ENCODE results near the gene RASSF5. TPM values are rescaled to one million over a fixed set of nuclear protein-coding genes. Genes with fewer than 3 reads are reported as not detected.

RASSF5 gene
- total and polyA plus RNA-seq, 8 donors, result 6.7 to 22.3 (median 12.5) TPM

DNA sequence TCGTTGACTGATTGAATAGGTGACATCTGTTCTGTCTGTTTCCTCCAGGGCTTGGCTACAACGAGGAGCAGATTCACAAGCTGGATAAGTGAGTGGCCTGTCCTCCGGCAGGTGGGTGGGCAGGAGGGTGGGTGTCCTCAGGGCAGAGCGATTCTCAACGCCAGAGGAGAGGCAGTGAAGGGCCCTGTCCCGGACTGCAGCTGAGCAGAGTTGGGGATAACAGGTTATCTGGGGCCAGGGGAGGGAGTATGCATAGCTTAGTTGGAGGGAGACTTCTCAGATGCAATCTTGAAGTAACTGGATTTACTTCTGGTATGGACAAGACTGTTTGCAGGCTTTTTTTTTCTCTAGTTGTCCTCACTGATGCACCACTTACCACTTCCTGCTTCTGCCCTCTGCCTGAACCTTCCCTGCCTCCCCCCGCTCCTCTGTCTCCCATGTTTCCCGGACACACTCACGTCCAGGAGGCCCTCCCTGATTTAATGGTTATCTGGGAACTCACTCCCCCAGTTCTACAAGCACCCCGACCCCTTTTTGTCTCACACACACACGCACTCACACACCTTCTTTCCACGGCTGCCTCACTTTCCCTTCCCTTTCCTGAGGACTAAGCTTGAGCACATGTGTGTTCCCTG lies 16.4 kb upstream of the RASSF5 start:
- Histone ChIP-seq H3K27ac (no peak overlapping the region), H3K4me3 (no peak overlapping the region), H3K27me3 (no peaks in the 10 kb centered on the region), H3K4me1 (peaks cover 7 to 14% (median 13%) of the 10 kb centered on the region in 3 donors), H3K36me3 (no peaks in the 10 kb centered on the region), H3K9me3 (no peaks in the 10 kb centered on the region)
- 70 to 78% methylated on average over 12 of the region's 12 CpGs for WGBS, 2 donors
- FAIRE-seq, result no peak
- no peak for ATAC-seq
- TF ChIP-seq, protein P1, sequence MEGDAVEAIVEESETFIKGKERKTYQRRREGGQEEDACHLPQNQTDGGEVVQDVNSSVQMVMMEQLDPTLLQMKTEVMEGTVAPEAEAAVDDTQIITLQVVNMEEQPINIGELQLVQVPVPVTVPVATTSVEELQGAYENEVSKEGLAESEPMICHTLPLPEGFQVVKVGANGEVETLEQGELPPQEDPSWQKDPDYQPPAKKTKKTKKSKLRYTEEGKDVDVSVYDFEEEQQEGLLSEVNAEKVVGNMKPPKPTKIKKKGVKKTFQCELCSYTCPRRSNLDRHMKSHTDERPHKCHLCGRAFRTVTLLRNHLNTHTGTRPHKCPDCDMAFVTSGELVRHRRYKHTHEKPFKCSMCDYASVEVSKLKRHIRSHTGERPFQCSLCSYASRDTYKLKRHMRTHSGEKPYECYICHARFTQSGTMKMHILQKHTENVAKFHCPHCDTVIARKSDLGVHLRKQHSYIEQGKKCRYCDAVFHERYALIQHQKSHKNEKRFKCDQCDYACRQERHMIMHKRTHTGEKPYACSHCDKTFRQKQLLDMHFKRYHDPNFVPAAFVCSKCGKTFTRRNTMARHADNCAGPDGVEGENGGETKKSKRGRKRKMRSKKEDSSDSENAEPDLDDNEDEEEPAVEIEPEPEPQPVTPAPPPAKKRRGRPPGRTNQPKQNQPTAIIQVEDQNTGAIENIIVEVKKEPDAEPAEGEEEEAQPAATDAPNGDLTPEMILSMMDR (IDR thresholded peaks at IDR 0.05), result no peak
- intact Hi-C loops (cut with DNase I), result loop anchor here in 1 of 3 donors (5.0 kb wide), 1 partner anchor 91 kb away; no protein-coding TSS in a partner anchor
- no peak for DNase-seq

DNA sequence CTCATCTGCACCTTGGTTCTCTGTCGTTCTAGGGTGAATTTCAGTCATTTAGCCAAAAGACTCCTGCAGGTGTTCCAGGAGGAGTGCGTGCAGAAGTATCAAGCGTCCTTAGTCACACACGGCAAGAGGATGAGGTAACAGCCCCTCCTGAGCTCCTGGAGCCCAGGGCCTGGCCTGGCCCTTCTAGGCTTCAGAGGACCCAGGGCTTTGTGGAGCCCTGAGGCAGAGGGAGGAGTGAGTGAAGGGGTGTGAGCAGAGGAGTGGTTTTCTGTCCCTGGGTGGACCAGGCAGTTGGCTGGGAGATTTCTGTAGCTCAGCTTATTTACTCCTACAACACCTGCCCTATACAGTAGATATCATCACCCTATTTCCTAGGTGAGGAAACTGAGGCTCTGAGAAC lies 15.7 kb upstream of the RASSF5 start:
- H3K9me3 ChIP-seq, result no peaks in the 10 kb centered on the region
- H3K27ac ChIP-seq, result no peak overlapping the region
- no peaks in the 10 kb centered on the region for H3K27me3 ChIP-seq
- no peaks in the 10 kb centered on the region for H3K36me3 ChIP-seq
- intact Hi-C loops (cut with DNase I), result loop anchor here in 1 of 3 donors (5.0 kb wide), 1 partner anchor 91 kb away; no protein-coding TSS in a partner anchor
- DNase-seq (no peak), FAIRE-seq (no peak), ATAC-seq (no peak)
- peaks cover 14 to 21% (median 21%) of the 10 kb centered on the region in 3 donors for H3K4me1 ChIP-seq
- no peak overlapping the region for H3K4me3 ChIP-seq
- TF ChIP-seq, protein P1 (IDR thresholded peaks at IDR 0.05), result no peak
- 83 to 89% methylated on average over 4 of the region's 4 CpGs for WGBS, 2 donors

DNA sequence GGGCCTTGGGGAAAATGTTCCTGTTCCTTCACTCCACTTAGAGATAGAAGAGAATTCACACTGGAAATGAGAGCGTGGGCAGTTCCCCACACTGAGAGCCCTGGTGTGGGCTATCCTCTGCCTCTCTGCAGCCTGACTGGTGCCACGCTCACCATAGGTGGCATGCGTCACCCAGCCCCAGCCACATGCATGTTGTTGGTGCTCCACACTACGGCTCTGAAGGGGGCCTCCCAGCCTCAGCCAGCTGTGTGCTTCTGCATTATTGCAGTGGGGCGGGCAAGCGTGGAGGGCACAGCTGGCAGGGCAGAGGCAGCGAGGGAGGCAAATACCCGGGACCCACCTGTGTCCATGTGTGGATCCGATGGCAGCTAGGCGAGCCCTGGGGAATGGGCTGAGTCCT lies 14.7 kb upstream of the RASSF5 start:
- intact Hi-C loops (cut with DNase I), result loop anchor here in 1 of 3 donors (5.0 kb wide), 1 partner anchor 90 kb away; no protein-coding TSS in a partner anchor
- no peak for ATAC-seq
- WGBS, 2 donors, result 95 to 97% methylated on average over 10 of the region's 10 CpGs
- H3K27ac ChIP-seq, result no peak overlapping the region
- peaks cover 20 to 27% (median 26%) of the 10 kb centered on the region in 3 donors for H3K4me1 ChIP-seq
- no peak overlapping the region for H3K4me3 ChIP-seq
- no peaks in the 10 kb centered on the region for H3K36me3 ChIP-seq
- H3K9me3 ChIP-seq, result no peaks in the 10 kb centered on the region
- TF ChIP-seq, protein P1 (IDR thresholded peaks at IDR 0.05), result no peak
- no peak for FAIRE-seq
- no peaks in the 10 kb centered on the region for H3K27me3 ChIP-seq
- DNase-seq, result no peak

DNA sequence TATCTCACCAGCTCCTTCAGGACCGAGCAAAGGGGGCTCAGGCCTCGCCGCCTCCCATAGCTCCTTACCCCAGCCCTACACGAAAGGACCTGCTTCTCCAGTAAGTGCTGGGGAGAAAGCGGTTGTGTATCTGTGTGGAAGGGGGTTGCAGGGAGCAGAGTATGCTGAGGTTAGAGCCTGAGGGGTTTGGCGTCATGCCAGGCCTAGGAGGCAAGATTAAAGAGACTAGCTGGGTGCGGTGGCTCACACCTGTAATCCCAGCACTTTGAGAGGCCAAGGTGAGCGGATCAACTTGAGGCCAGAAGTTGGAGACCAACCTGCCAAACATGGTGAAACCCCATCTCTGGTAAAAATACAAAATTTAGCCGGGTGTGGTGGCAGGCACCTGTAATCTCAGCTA lies 14.1 kb upstream of the RASSF5 start:
- H3K4me3 ChIP-seq, result no peak overlapping the region
- H3K27ac ChIP-seq, result no peak overlapping the region
- no peaks in the 10 kb centered on the region for H3K36me3 ChIP-seq
- no peaks in the 10 kb centered on the region for H3K27me3 ChIP-seq
- FAIRE-seq, result no peak
- DNase-seq, result no peak
- WGBS, 2 donors, result 89 to 91% methylated on average over 9 of the region's 9 CpGs
- no peak for ATAC-seq
- intact Hi-C loops (cut with DNase I), result loop anchor here in 1 of 3 donors (5.0 kb wide), 1 partner anchor 89 kb away; no protein-coding TSS in a partner anchor
- TF ChIP-seq, protein P1 (IDR thresholded peaks at IDR 0.05), result no peak
- no peaks in the 10 kb centered on the region for H3K9me3 ChIP-seq
- H3K4me1 ChIP-seq, result peaks cover 20 to 27% (median 26%) of the 10 kb centered on the region in 3 donors

DNA sequence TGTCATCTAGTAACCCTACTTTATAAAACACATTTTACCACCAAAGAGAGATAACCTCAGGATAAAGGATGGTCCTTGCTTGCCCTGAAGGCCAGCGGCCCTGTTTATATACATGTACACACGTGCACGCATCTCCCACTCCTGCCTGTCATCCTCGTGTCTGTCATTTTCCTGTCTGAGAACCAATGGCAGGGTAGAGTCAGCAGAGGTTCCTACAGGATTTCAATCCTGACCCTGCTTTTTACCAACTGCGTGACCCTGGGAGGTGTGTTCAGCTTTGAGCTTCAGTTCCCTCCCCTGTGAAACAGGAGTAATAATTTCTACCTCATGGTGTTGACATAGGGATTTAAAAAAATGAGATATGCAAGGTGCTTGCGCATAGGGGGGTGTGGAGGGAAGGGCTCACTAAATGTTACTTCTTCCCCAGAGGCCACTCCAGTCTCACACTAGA lies 12.3 kb upstream of the RASSF5 start:
- TF ChIP-seq, protein P1 (IDR thresholded peaks at IDR 0.05), result no peak
- no peaks in the 10 kb centered on the region for H3K27me3 ChIP-seq
- 62 to 65% methylated on average over 6 of the region's 6 CpGs for WGBS, 2 donors
- ATAC-seq (peak; percentile 34 to 56 (median 46)), FAIRE-seq (no peak), DNase-seq (no peak)
- H3K27ac ChIP-seq, result peak overlapping the region; percentile 71 to 92 (median 74)
- H3K4me3 ChIP-seq, result no peak overlapping the region
- intact Hi-C loops (cut with DNase I), result no loop called here
- H3K9me3 ChIP-seq, result no peaks in the 10 kb centered on the region
- peaks cover 20 to 27% (median 26%) of the 10 kb centered on the region in 3 donors for H3K4me1 ChIP-seq
- no peaks in the 10 kb centered on the region for H3K36me3 ChIP-seq
